Prostate gland (tissue), 2 donors: ENCODE measurements around the gene KANSL1.

Source experiments
- POLR2A ChIP-seq: fragments of 450-650 bp; IDR thresholded peaks from one replicate; pipeline ENCODE4 v1.6.1; 2016; ENCODE audit warnings: antibody characterized with exemption, mild to moderate bottlenecking
- TF ChIP-seq, protein P1 (sequence below), 4 experiments: fragments of 200-600 bp in 2 of 4; fragments of 450-650 bp in 2 of 4; sonication (generic) in 2 of 4; IDR thresholded peaks; 1 replicate in 3 of 4; 2 replicates in 1 of 4; pipeline ENCODE4 v1.5.1; 2016 to 2019; ENCODE audit warnings: antibody characterized with exemption in 4 of 4, mild to moderate bottlenecking in 2 of 4, moderate library complexity in 2 of 4

DNA sequence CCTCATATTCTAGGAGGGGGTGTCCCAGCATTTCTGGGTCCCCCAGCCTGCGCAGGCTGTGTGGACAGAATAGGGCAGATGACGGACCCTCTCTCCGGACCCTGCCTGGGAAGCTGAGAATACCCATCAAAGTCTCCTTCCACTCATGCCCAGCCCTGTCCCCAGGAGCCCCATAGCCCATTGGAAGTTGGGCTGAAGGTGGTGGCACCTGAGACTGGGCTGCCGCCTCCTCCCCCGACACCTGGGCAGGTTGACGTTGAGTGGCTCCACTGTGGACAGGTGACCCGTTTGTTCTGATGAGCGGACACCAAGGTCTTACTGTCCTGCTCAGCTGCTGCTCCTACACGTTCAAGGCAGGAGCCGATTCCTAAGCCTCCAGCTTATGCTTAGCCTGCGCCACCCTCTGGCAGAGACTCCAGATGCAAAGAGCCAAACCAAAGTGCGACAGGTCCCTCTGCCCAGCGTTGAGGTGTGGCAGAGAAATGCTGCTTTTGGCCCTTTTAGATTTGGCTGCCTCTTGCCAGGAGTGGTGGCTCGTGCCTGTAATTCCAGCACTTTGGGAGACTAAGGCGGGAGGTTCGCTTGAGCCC is 182.5 kb downstream of the KANSL1 start:
- TF ChIP-seq, protein P1, sequence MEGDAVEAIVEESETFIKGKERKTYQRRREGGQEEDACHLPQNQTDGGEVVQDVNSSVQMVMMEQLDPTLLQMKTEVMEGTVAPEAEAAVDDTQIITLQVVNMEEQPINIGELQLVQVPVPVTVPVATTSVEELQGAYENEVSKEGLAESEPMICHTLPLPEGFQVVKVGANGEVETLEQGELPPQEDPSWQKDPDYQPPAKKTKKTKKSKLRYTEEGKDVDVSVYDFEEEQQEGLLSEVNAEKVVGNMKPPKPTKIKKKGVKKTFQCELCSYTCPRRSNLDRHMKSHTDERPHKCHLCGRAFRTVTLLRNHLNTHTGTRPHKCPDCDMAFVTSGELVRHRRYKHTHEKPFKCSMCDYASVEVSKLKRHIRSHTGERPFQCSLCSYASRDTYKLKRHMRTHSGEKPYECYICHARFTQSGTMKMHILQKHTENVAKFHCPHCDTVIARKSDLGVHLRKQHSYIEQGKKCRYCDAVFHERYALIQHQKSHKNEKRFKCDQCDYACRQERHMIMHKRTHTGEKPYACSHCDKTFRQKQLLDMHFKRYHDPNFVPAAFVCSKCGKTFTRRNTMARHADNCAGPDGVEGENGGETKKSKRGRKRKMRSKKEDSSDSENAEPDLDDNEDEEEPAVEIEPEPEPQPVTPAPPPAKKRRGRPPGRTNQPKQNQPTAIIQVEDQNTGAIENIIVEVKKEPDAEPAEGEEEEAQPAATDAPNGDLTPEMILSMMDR (IDR thresholded peaks at IDR 0.05), result no peak
- TF ChIP-seq POLR2A, result no peak
